H9 (cell line): ENCODE results near the gene AHCY. TPM values are rescaled to one million over a fixed set of nuclear protein-coding genes. Genes with fewer than 3 reads are reported as not detected.

Source experiments
- DNase-seq: peaks from one replicate; pipeline ENCODE4 v3.0.0-alpha.2; 2017
- H2AFZ ChIP-seq: one replicate; pipeline ENCODE4 v1.6.1; 2013; ENCODE audit warnings: mild to moderate bottlenecking, low read length, control low read depth, moderate library complexity
- H2AK5ac ChIP-seq: 2 replicates; pipeline ENCODE4 v1.6.1; 2013; ENCODE audit warnings: low read length, control low read depth, mixed read lengths; ENCODE audit not compliant: insufficient read length
- H2BK120ac ChIP-seq: one replicate; pipeline ENCODE4 v1.6.1; 2013; ENCODE audit warnings: low read depth, mild to moderate bottlenecking, low read length, control low read depth, inconsistent platforms; ENCODE audit not compliant: poor library complexity, severe bottlenecking
- H2BK12ac ChIP-seq: 2 replicates; pipeline ENCODE4 v1.6.1; 2013; ENCODE audit warnings: low read length, control low read depth, mixed read lengths, low read depth; ENCODE audit not compliant: insufficient read length
- H2BK15ac ChIP-seq: 2 replicates; pipeline ENCODE4 v1.6.1; 2013; ENCODE audit warnings: low read depth, low read length, control low read depth
- H2BK20ac ChIP-seq: one replicate; pipeline ENCODE4 v1.6.1; 2013; ENCODE audit warnings: low read depth, mild to moderate bottlenecking, low read length, control low read depth, inconsistent platforms; ENCODE audit not compliant: poor library complexity, severe bottlenecking
- H2BK5ac ChIP-seq: 2 replicates; pipeline ENCODE4 v1.6.1; 2013; ENCODE audit warnings: low read length, control low read depth, mixed read lengths; ENCODE audit not compliant: insufficient read length
- H3K14ac ChIP-seq: 2 replicates; pipeline ENCODE4 v1.6.1; 2013; ENCODE audit warnings: low read length, control low read depth; ENCODE audit not compliant: insufficient read depth
- H3K18ac ChIP-seq: 2 replicates; pipeline ENCODE4 v1.6.1; 2013; ENCODE audit warnings: low read depth, mild to moderate bottlenecking, mixed read lengths, low read length, control low read depth; ENCODE audit not compliant: insufficient read length
- H3K23ac ChIP-seq: 2 replicates; pipeline ENCODE4 v1.6.1; 2013; ENCODE audit warnings: low read length, control low read depth, mixed read lengths, low read depth; ENCODE audit not compliant: insufficient read length
- H3K23me2 ChIP-seq: 2 replicates; pipeline ENCODE4 v1.6.1; 2013; ENCODE audit warnings: low read depth, mild to moderate bottlenecking, mixed read lengths, low read length, control low read depth; ENCODE audit not compliant: insufficient read length, poor library complexity, severe bottlenecking
- H3K27ac ChIP-seq: 2 replicates; pipeline ENCODE4 v1.5.1; 2013; ENCODE audit warnings: low read length, control low read depth, mixed read lengths, low read depth; ENCODE audit not compliant: insufficient read length
- H3K27me3 ChIP-seq: 2 replicates; pipeline ENCODE4 v1.6.1; 2013; ENCODE audit warnings: low read length, control low read depth, inconsistent platforms; ENCODE audit not compliant: insufficient read depth
- H3K4ac ChIP-seq: 2 replicates; pipeline ENCODE4 v1.6.1; 2013; ENCODE audit warnings: low read depth, mild to moderate bottlenecking, control low read depth, inconsistent platforms, low read length, moderate library complexity
- H3K4me1 ChIP-seq: 2 replicates; pipeline ENCODE4 v1.6.1; 2013; ENCODE audit warnings: low read length, control low read depth, inconsistent platforms; ENCODE audit not compliant: insufficient read depth
- H3K4me2 ChIP-seq: 2 replicates; pipeline ENCODE4 v1.6.1; 2013; ENCODE audit warnings: low read length, control low read depth, mixed read lengths; ENCODE audit not compliant: insufficient read length, insufficient read depth
- H3K56ac ChIP-seq: 2 replicates; pipeline ENCODE4 v1.6.1; 2013; ENCODE audit warnings: low read depth, mild to moderate bottlenecking, mixed read lengths, low read length, control low read depth; ENCODE audit not compliant: insufficient read length
- H3K79me1 ChIP-seq: 2 replicates; pipeline ENCODE4 v1.6.1; 2013; ENCODE audit warnings: low read depth, mild to moderate bottlenecking, moderate library complexity, low read length, control low read depth, inconsistent platforms; ENCODE audit not compliant: insufficient read depth, poor library complexity, severe bottlenecking
- H3K79me2 ChIP-seq: 2 replicates; pipeline ENCODE4 v1.6.1; 2013; ENCODE audit warnings: low read length, control low read depth, inconsistent platforms; ENCODE audit not compliant: insufficient read depth
- H3K9ac ChIP-seq: 2 replicates; pipeline ENCODE4 v1.6.1; 2013; ENCODE audit warnings: low read length, control low read depth, mixed read lengths; ENCODE audit not compliant: insufficient read length; ENCODE audit errors: extremely low read depth
- H3K9me3 ChIP-seq: one replicate; pipeline ENCODE4 v1.6.1; 2013; ENCODE audit warnings: low read depth, low read length, inconsistent platforms; ENCODE audit not compliant: control insufficient read depth
- H3T11ph ChIP-seq: one replicate; pipeline ENCODE4 v1.6.1; 2013; ENCODE audit warnings: mild to moderate bottlenecking, low read length, control low read depth, inconsistent platforms
- H4K20me1 ChIP-seq: one replicate; pipeline ENCODE4 v1.6.1; 2013; ENCODE audit not compliant: control insufficient read depth, insufficient read length, insufficient read depth
- H4K5ac ChIP-seq: 2 replicates; pipeline ENCODE4 v1.6.1; 2013; ENCODE audit warnings: low read depth, mild to moderate bottlenecking, mixed read lengths, low read length, control low read depth; ENCODE audit not compliant: insufficient read length
- H4K8ac ChIP-seq: replicated peaks from 2 replicates; pipeline ENCODE4 v1.6.1; 2013; ENCODE audit warnings: low read length, control low read depth, mixed read lengths, low read depth; ENCODE audit not compliant: insufficient read length
- H4K91ac ChIP-seq: 2 replicates; pipeline ENCODE4 v1.6.1; 2013; ENCODE audit warnings: low read depth, mild to moderate bottlenecking, moderate library complexity, mixed read lengths, low read length, control low read depth; ENCODE audit not compliant: insufficient read length
- H3K27ac Mint-ChIP-seq, 3 experiments: 2 replicates in 2 of 3; 3 replicates in 1 of 3; pipeline ENCODE4 v1.8.0; 2020 to 2021; ENCODE audit warnings: mixed read lengths in 3 of 3, mild to moderate bottlenecking in 1 of 3, moderate library complexity in 1 of 3
- H3K27me3 Mint-ChIP-seq: 2 replicates; pipeline ENCODE4 v1.8.0; 2021; ENCODE audit warnings: low read depth, mild to moderate bottlenecking, moderate library complexity, mixed read lengths
- H3K36me3 Mint-ChIP-seq, 3 experiments: 2 replicates in 2 of 3; 3 replicates in 1 of 3; pipeline ENCODE4 v1.8.0; 2020 to 2021; ENCODE audit warnings: low read depth in 3 of 3, mixed read lengths in 3 of 3; ENCODE audit not compliant: insufficient read depth in 1 of 3
- H3K4me1 Mint-ChIP-seq, 2 experiments: 2 replicates each; pipeline ENCODE4 v1.8.0; 2020; ENCODE audit warnings: mixed read lengths in 2 of 2
- H3K4me3 Mint-ChIP-seq, 2 experiments: 2 replicates in 1 of 2; 3 replicates in 1 of 2; pipeline ENCODE4 v1.8.0; 2020 to 2021; ENCODE audit warnings: mild to moderate bottlenecking in 2 of 2, mixed read lengths in 2 of 2, moderate library complexity in 1 of 2
- H3K9me3 Mint-ChIP-seq, 2 experiments: 2 replicates in 1 of 2; 3 replicates in 1 of 2; pipeline ENCODE4 v1.8.0; 2020; ENCODE audit warnings: mild to moderate bottlenecking in 2 of 2, mixed read lengths in 2 of 2, moderate library complexity in 1 of 2
- WGBS: extraction: QIAGEN DNeasy Blood & Tissue Kit; methylation state at CpG from one replicate; pipeline ENCODE4 v1.1.7; 2013; ENCODE audit warnings: missing lambda C conversion rate, low lambda C conversion rate, mixed read lengths; ENCODE audit not compliant: insufficient read length; ENCODE audit errors: extremely low coverage; 5-methylcytosine and 5-hydroxymethylcytosine counted together
- total RNA-seq: library from RNA; stranded (reverse); gene quantifications from 2 replicates; pipeline ENCODE4 v1.2.1, GENCODE V29; 2021
- TF ChIP-seq, protein P1 (sequence below): fragments of 200-600 bp; sonication (generic); conservative IDR thresholded peaks from 3 replicates; pipeline ENCODE4 v1.8.0; 2021; ENCODE audit warnings: antibody characterized with exemption, mild to moderate bottlenecking

Gene AHCY
- total RNA-seq, 1 experiment from 2014 or later = 461 TPM

DNA sequence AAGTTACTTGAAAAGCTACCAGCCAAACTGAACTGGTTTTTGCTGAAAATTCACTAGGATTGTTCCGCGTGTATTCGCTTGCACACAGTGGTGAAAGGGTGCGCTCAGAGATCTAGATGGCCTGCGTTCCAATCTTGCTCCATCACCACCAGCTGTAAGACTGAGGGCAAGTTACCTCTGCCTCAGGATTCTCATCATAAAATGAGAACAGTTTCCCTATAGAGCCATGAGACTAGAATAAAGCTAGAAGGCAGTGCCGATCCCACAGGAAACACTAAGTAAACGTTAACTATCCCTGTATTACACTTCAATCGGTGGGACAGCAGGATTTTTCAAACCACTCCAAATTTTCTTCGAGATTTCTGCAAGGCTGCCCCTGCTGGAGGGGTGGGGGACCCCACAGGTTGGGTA, 838 bp downstream of the AHCY start:
- Histone ChIP-seq H2AFZ (no peak overlapping the region), H3K23ac (no peak overlapping the region), H3K9me3 (no peaks in the 10 kb centered on the region)

More for the DNA sequence above, 838 bp downstream of the AHCY start:
- DNase-seq = no peak
- no peak overlapping the region for H4K91ac ChIP-seq
- no peak overlapping the region for H3T11ph ChIP-seq
- H2BK20ac ChIP-seq = no peak overlapping the region
- peak overlapping the region; percentile 70 for H3K9ac ChIP-seq
- H3K4me1 Mint-ChIP-seq = peaks cover 0 to 3% of the 10 kb centered on the region in 2 experiments; a peak in 3 of 4 replicates
- peak overlapping the region; percentile 87 to 94 (median 94); a peak in 6 of 7 replicates for H3K27ac Mint-ChIP-seq
- H3K23me2 ChIP-seq = peaks cover 5% of the 10 kb centered on the region
- no peak overlapping the region for H3K18ac ChIP-seq
- H3K4me1 ChIP-seq = no peaks in the 10 kb centered on the region
- H4K5ac ChIP-seq = no peak overlapping the region
- H4K20me1 ChIP-seq = no peaks in the 10 kb centered on the region
- no peak overlapping the region for H2BK15ac ChIP-seq
- no peak overlapping the region for H4K8ac ChIP-seq
- H3K27me3 ChIP-seq = no peaks in the 10 kb centered on the region
- H2BK12ac ChIP-seq = no peak overlapping the region
- no peak overlapping the region for H2BK120ac ChIP-seq
- WGBS = no CpG with 5 or more reads among the region's 9 CpGs
- peaks cover 11 to 17% (median 12%) of the 10 kb centered on the region in 3 experiments for H3K36me3 Mint-ChIP-seq
- H3K56ac ChIP-seq = no peak overlapping the region
- no peak overlapping the region; the same call in 1 of the 2 replicates for H3K4ac ChIP-seq
- H2BK5ac ChIP-seq = no peak overlapping the region
- peak overlapping the region; percentile 91; the same call in 1 of the 2 replicates for H3K14ac ChIP-seq
- H2AK5ac ChIP-seq = no peak overlapping the region
- peaks cover 4% of the 10 kb centered on the region for H3K79me1 ChIP-seq
- H3K27me3 Mint-ChIP-seq = no peaks in the 10 kb centered on the region
- TF ChIP-seq, protein P1, sequence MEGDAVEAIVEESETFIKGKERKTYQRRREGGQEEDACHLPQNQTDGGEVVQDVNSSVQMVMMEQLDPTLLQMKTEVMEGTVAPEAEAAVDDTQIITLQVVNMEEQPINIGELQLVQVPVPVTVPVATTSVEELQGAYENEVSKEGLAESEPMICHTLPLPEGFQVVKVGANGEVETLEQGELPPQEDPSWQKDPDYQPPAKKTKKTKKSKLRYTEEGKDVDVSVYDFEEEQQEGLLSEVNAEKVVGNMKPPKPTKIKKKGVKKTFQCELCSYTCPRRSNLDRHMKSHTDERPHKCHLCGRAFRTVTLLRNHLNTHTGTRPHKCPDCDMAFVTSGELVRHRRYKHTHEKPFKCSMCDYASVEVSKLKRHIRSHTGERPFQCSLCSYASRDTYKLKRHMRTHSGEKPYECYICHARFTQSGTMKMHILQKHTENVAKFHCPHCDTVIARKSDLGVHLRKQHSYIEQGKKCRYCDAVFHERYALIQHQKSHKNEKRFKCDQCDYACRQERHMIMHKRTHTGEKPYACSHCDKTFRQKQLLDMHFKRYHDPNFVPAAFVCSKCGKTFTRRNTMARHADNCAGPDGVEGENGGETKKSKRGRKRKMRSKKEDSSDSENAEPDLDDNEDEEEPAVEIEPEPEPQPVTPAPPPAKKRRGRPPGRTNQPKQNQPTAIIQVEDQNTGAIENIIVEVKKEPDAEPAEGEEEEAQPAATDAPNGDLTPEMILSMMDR = peak; percentile 61
- no peak overlapping the region for H3K27ac ChIP-seq
- H3K4me3 Mint-ChIP-seq = peak overlapping the region in 1 of 2 experiments; percentile 96; a peak in 3 of 5 replicates
- no peaks in the 10 kb centered on the region; a peak in 1 of 5 replicates for H3K9me3 Mint-ChIP-seq
- H3K4me2 ChIP-seq = peak overlapping the region; percentile 61
- H3K79me2 ChIP-seq = peaks cover 29% of the 10 kb centered on the region; the same call in 1 of the 2 replicates
